AG08395 (cell line): ENCODE data around the gene CHRM2.
A peak's percentile ranks its signal among the peaks of the same experiment; 100 is the strongest.

Source experiments
- DNase-seq: peaks from one replicate; pipeline ENCODE4 v3.0.0; 2012; ENCODE audit warnings: mixed read lengths, low spot score

CHRM2 gene

DNA sequence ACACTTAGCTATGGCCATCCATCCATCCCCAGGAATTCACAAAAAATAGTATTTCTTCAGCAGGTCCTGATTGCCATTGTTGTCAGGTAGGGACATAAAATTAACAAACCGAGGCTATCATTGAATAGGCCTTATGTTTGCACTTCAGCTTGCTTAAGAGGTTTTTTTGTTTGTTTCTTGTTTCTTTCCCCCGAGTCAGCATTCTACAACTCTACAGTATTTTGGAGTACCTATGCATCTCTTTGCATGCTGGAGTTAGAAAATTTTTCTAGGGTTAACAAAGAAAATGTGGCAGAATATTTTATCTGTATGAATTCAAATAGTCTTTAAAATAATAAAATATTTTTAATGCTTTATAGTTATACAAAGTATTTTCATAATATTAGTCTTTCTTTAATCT lies 26.3 kb downstream of the CHRM2 start:
- DNase-seq: no peak

GRCh38 chr7:136897676-136898075 lies 29.2 kb downstream of the CHRM2 start:
- DNase-seq: no peak

DNA sequence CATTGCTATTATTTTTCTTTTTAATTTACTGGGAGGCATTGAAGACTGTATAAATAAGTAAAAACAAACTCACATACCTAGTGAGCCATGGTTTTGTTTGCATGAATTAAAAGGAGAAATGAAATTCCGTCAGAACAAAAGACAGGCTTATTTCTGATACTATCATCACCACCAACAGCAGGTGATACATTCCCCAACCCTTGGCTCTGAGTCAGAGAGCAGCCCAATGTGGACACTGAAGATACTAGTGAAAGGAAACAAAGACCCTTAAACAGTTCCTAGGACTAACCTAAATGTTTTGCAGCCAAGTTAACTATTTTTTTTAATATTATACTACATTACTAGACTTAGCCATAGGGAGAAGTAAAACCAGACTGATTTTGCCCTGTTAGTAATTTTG lies 31.6 kb downstream of the CHRM2 start:
- DNase-seq: no peak

GRCh38 chr7:136910771-136911170 lies 42.3 kb downstream of the CHRM2 start:
- no peak for DNase-seq

DNA sequence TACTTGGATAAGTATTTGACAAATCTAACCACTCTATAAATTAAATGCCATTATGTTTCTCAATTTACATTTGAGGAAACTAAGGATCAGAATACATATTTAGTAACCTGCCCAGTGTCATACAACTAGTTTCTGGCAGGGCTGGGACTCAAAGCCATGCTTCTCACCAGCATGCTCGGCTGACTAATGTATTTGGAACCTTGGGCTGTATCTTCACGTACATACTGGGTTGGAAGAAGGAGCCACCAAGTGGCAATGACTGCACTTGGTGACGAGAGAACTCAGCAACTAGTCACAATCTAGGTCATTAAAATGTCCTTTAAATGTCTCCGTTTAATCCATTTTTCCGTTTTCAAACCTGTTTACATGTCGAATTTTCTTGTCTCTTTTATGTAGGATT lies 42.9 kb downstream of the CHRM2 start:
- peak; percentile 39 for DNase-seq

DNA sequence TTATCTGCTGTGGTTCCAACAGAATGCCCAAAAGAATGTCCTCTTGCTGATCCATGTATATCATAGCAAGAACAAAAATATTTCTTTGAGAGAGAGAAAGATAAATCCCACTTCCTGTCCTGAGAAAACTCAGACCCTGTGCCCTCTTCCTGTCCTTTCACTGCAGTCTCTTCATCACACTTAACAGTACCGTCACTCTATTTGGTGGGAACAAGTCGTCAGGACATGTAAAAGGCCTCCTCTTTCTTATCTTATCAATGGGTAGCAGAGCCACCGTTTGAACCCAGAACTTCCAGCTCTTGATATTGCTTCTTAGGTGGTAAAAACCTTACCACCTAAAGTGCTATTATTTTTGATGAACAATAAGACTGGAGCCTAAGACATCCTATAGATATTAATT lies 43.9 kb downstream of the CHRM2 start:
- no peak for DNase-seq

GRCh38 chr7:136914016-136914415 lies 45.6 kb downstream of the CHRM2 start:
- no peak for DNase-seq

GRCh38 chr7:136919820-136920219 lies 51.4 kb downstream of the CHRM2 start:
- no peak for DNase-seq

DNA sequence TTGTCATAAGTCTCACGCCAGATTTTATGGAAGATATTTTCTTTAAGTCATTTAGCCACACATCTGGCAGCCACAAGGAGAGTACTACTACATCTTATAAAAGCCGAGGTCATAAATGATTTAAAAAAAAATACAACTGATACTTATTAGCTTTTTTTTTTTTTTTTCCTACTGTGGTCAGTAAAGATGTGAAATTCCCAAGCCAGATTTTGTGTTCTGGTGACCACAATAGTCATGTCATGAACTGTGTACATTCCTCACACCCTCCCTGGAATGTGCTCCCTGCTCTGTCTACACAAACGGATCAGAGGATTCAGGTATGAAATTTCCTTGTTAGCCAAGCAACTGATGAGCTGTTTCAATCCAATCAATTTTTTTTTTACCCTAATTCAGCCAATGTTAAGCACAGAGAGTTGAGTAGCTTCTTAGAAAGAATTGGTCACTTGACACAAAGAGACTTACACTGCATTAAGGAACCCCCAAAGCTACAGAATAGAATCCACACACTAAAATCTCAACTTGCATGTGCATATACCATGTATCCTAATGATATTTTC lies 54.7 kb downstream of the CHRM2 start:
- peak; percentile 68 for DNase-seq

DNA sequence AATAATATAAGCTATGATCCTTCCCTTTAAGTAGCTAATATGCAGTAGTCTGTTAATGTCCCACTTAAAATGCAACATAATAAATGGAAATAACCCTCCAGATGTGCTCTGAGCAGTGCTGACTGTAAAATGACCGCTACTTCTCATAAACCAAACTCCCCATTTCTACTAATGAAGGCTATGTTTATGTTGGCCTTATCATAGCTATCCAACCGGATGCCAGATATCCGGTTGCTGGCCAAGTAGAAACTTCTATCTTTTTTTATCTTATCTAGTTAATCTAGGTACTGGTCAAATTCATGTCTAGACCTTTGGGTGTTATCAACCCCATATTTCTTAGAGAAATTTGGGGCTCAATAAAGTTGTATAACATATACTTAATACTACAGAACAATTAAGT lies 56.6 kb downstream of the CHRM2 start:
- no peak for DNase-seq

- DNase-seq: no peak
Measured at GRCh38 chr7:136925556-136925955, 57.1 kb downstream of the CHRM2 start.

DNA sequence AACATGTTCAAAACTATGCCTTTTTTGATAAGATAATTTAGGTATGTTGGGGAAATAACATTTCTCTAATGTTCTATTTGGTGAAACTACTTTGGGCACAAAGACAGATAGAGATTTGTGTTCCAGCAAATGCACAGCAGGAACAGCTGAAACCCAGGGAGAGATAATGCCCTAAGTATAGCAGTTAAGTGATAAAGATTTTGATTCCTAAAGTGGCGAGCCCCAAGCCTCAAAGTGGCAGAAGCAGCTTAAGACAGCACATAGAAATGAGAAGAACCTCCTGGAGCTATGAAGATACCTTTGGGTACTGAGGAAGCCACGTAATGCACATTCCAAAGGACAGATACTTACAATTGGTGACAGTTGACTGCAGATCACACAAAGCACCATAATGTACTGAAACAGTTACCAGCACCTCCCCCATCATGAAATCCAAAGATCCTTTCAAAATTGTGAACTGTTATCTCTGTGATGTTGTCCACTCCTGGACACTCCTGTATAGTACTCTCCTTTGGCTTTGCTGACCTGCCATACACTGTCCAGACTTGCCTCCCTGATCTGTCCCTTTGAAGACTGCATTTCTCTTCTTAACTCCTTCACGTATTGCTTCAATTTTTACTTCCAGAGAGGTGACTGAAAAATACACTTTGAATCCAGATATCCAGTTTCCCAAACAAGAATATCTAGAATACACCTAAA lies 62.9 kb downstream of the CHRM2 start:
- no peak for DNase-seq

DNA sequence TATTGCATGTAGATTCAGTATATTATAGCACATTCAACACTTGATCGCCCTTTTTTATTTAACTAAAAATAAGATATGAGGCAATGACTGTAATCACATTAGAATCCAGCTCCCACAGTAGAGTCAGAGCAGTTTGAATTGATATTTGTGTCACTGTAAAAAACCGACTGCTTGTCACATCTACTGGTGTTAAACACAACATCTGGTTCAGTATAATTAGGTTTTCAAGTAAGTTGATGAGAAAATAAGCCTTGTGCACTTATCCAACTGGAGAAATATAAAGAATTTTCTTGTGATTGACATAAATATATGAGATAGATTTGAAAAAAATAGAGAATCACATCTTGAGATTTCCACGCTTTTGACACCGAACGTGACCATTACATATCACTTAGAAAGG lies 69.0 kb downstream of the CHRM2 start:
- DNase-seq: no peak

GRCh38 chr7:136938476-136938875 lies 70.0 kb downstream of the CHRM2 start:
- DNase-seq: no peak

DNA sequence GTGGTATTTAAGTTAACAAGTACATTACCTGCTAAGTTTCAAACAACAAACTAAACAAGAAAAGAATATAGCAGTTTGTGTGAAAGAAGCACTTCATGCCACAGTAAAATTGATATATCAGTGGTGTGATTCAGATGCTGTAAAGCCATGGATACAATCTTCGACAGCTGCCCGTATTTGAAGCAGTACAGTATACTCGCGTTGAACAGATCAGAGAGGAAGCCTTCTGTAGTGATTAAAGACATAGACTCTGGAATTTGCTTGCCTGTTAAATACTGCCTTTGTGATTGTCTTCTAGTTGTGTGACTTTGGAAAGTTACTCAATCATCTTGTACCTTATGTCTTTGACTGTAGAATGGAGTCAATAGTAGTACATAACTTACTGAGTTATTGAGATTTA lies 71.7 kb downstream of the CHRM2 start:
- no peak for DNase-seq

DNA sequence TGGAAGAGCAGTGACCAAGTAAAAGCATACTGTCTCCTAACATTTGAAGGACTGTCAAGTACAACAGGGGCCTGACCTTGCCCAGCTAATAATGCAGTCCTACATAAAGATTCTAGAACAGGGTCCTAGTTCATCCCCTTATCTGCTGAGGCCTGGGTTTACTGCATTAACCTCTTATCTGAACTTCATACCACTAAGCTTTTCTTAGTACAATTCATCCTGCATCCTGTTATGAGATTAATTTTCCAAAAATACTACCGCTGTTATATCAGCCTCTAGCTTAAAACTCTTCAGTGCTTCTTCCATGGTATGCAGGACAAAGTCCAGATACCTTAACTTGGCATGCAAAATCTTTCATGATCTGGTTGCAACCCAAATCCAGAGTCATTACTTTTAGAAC lies 72.5 kb downstream of the CHRM2 start:
- no peak for DNase-seq

- no peak for DNase-seq
Measured at GRCh38 chr7:136941816-136942215, 73.4 kb downstream of the CHRM2 start.

GRCh38 chr7:136942401-136942800 lies 73.9 kb downstream of the CHRM2 start:
- DNase-seq: no peak

GRCh38 chr7:136942994-136943393 lies 74.5 kb downstream of the CHRM2 start:
- DNase-seq: no peak

DNA sequence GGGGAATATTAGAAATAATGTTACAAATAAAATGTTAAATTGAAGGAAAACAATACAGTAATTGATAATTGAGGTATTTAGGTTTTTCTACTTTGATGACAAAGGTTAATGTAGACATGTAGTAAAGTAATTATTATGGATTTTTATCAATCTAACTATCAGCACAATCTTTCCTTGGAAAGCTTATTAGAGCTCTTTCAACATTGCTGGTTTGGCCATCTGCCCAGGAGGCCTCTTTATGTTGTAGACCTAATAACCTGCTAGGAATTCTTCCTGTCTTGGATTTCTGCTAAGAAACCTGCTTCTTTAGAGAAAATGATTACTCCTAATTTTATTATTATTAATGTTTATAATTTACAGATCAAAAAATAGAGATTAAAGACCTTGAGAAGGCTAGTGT lies 78.9 kb downstream of the CHRM2 start:
- DNase-seq: no peak

GRCh38 chr7:136950331-136950730 lies 81.9 kb downstream of the CHRM2 start:
- DNase-seq: no peak

GRCh38 chr7:136953386-136953785 lies 84.9 kb downstream of the CHRM2 start:
- DNase-seq: peak; percentile 52

GRCh38 chr7:136956232-136956631 lies 87.8 kb downstream of the CHRM2 start:
- peak; percentile 44 for DNase-seq

- DNase-seq: no peak
Measured at GRCh38 chr7:136956671-136957070, 88.2 kb downstream of the CHRM2 start.
